Activated naive CD8-positive, alpha-beta T cell treated with anti-CD3 and anti-CD28 coated beads, Interleukin-2, amount 50 U/mL, for 16 hours (primary cell): ENCODE data around the gene FXYD4.

Experiments used
- DNase-seq: peaks from one replicate; pipeline ENCODE4 v3.0.0-alpha.2; 2020; ENCODE audit warnings: low read depth, low spot score

Gene FXYD4

DNA sequence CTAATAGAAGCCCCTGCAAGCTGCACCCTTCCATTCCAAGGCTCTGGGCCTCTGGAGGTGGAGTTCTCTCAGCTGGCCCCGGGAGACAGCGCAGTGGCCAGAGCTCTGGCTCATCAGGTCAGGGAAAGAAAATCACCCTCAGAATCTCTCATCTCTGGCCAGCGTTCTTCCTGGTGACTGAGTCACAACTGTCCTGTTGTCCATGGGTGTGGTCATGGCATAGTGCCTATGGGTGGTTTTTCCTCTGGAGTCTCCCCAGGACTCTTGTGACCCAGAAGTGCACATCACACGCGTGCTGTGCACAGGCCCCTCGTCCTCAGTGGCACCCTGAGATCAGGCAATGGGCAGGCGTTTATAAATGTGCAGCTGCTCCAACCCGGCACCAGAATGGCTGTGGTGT is 27.4 kb upstream of the FXYD4 start:
- DNase-seq, result no peak

DNA sequence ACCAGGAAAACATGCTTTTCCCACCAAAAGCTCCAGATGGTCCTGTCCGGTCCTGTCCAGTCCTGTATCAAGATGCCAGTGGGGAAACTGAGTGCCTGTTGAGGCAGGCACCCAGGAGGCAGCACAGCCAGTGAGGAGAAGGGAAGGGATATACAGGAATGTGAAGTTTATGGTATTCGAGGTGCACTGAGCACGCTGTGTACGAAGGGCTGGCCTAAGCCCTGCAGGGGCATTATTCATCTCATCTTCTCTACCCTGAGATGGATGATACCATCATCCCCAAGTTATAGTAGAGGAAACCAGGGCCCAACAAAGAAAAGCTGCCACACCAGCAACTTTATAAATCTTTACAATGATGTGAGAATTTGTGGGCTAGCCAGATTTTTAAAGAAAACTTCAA is 23.4 kb upstream of the FXYD4 start:
- no peak for DNase-seq

DNA sequence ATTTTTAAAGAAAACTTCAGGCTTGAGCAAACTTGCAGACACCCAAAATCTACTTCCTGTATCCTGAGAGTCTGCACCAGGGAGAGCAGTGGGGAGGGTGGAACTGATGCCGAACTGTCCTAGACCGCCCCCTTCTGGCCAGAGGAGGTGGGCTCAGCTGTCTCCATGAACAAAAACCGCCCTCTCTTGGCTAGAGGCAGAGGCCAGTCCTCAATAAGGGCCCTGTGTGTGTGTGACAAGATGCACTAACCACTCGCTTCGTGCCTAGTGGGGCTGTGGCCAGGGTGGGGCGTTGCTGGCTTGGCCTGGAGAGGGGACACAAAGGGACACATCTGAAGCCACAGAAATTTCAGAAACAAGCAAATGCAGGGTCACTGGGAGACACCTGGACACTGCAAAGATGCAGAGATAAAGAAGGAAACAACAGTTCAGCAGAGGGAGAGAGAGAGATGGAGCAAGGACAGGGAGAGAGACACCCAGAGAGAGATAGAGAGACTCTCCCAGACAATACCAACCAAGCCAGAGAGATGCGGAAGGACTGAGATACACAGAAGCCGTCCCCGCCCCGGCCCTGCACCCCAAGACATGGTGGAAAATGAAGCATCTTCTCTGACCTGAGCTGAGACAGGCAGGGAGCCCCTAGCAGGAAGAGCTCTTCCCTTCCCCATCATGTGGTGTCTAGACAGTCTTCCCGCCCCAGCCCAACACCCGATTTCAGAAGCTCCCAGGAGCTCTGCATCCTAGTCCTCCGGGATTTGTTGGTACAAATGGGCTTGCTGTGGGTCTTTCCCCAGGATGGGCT is 22.7 kb upstream of the FXYD4 start:
- peak; percentile 71 for DNase-seq

DNA sequence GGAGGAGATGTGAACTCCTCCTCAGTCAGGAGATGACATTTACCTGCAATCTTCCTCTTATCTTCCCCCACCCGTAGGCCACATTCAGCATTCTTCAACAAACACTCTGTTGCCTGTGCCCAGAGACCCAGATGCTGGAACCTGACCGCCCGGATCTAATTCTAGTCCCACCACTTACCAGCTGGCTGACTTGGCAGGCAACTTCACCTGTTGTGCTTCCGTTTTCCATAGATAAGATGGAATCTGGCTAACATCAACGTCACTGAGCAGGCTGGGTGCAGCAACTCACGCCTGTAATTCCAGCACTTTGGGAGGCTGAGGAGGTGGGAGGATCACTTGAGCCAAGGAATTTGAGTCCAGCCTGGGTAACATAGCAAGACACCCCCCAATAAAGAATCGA is 21.3 kb upstream of the FXYD4 start:
- no peak for DNase-seq

DNA sequence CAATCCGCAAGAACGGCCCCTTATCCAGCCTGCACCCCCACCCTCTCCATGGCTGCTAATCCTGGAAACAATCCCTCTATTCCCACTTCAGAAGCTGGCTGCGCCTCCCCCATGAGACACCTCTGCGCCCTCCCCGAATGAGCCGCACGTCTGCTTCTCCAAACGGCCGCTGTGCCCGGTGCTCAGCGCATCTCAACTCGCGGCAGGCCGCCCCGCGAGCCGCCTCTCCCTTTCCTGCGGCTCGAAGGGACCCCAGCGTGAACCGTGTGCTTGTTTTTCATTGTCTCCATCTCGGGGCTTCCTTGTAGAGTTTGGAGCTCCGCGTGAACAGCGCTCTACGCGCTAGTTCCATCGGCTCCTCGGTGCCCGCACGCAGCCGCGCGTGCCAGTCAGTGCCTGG is 20.8 kb upstream of the FXYD4 start:
- DNase-seq, result no peak

DNA sequence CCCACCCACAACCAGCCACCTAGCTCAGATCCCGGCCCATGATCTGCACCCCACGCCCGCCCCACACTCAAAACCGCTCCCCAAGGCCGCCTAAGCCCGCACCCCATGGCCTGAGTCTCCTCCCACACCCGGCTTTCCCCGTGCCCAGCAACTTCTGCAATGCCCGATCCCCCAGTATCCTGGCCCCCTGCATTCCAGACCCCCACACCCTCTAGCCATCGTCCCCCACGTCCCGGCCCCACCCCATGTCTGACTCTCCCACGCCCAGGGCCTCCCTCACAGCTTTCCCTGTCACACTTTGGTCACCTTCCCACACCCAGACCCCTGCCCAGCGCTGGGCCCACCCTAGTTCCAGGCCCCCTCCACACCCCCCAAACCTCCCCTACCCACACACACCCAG is 20.1 kb upstream of the FXYD4 start:
- DNase-seq, result no peak

DNA sequence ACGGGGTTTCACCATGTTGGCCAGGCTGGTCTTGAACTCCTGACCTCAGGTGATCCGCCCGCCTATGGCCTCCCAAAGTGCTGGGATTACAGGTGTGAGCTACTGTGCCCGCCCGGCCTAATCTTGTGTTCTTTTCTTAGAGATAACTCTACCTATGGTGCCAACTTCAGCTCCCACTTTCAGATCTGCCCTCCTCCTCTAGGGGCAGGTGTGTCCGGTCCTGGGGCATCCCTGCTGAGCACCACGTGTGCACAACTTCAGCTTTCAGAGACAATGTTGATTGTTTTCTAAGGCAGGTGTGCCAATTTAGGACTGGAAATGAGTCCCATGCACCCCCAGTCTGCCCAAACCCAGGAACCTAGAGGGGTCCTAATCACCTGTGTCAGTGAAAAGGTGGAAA is 18.5 kb upstream of the FXYD4 start:
- no peak for DNase-seq

- no peak for DNase-seq
Observed at GRCh38 chr10:43353495-43354329, 17.7 kb upstream of the FXYD4 start.

DNA sequence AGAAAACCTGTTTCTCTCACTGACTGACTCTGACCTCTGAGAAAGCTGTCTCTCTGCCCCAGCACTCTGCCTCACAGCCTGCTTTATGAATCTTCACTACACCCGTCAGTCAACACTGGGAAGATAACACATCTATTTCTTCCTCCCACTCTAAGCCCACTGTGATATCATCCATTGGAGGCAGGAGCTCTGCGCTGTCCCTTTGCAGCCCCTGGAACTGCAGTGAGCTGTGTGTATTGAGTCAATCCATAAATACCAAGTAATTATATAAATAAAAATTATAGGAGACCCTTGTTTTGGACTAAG is 17.2 kb upstream of the FXYD4 start:
- no peak for DNase-seq

- no peak for DNase-seq
Observed at GRCh38 chr10:43354879-43355380, 16.5 kb upstream of the FXYD4 start.

GRCh38 chr10:43355749-43356371 is 15.6 kb upstream of the FXYD4 start:
- DNase-seq, result no peak

DNA sequence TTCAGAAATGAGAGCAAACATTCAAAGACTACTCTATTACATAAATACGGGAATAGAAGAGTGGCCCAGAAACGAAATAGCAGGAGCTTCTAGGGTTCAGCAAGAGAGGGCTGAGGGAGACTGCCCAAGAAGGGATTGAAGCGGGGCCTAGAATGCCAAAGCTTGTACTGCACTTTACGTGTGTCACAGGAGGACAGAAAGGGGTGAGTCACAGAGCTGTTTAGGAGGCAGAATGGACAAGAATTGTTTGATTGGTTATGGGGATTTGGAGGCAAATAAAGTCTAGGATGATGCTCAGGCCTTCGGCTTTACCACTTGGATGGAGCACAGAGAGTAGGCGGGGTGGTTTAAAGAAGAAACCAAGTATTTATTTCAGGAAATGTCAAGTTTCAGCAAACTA is 11.3 kb upstream of the FXYD4 start:
- DNase-seq, result no peak

DNA sequence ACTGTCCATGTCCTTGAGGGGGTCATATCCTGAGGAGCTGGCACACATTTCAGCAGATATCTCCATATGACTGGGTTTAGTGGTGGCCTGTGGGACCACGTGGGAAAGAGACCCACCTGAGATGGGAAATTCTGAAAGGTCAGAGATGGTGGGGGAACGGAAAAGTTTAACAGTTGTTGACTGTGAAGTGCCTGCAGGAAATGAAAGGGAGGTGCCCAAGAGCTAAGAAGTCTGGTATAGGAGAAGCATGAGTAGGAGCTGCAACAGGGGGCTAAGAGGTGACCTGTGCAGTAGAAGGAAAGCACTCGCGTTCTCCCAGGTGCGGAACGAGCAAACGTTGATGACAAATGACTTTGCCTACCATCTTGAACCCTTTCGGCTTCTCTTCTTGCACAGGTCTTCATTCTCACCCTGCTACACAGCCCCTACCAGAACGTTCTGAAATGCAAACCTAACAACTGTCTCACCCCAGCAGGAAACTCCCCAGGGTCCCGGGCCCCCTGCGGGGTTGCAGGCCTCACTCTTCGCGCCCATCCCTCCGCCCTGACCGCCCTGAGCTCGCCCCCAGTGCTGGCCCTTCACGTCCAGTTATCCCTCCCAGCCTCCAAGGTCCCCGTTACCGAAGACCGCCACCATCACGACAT is 9.8 kb upstream of the FXYD4 start:
- DNase-seq, result no peak

DNA sequence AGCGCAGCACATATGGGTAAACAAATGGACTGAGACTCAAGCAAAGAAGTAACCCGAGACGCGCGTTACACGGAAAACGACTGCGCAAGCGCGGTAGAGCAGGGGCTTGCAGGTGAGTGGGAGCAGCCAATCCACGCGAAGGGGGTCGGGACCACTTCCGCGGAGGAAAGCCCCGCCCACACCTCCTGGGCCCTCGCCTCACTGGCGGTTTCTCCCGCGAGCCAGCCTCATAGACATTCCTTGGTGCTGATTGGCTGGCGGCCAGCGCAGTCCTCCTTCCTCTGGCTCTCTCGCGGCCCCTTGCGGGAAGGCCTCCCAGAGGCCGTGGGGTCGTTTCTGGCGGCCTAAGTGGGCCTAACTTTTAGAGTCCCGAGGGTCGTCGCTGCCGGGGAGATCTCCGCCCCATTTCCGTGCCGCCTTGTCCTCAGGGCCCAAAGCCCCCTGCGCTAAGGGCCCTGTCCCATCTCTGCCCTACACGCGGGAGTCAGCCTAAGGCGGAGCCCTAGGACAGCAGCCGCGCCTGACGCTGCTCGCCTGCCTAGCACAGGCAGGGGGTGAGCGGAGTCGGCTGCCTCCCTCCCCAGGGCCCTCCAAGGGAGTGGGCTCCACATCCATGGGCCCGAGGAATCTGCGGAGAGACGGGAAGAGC is 9.1 kb upstream of the FXYD4 start:
- peak; percentile 96 for DNase-seq

DNA sequence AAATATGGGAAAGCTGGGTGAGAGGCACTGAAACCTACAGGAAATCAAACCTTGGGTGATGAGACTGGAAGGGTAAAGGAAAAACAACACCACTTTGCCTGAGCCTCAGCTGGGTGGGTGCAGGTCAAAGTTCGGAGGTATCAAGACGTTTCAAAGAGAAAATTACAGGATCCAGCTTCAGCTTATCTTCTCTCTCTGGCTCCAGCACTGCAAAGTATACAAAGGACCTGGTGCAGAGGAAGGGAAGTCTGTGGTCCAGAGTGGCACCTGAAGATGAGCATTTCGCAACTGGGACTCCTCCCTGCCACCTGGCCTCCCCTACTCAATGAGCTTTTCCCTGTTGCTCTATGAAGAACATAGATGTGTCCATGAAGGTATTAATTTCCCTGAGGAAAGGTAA is 6.4 kb upstream of the FXYD4 start:
- DNase-seq, result no peak

DNA sequence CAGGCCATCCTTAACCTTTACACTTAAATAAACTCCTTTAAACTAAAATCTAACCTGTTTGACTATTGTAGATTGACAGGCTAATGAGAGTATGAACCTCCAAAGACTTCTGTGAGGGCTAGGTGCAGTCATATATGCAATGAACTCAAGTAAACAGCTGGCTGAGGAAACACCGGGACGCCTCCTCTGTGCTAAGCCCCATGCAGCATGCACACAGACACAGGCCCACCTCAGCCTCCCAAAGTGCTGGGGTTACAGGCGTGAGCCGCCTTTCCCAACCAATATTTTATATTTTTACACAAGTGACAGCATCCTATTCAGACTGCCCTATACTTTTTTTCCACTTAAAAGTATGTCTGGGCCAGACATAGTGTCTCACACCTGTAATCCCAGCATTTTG is 1.5 kb upstream of the FXYD4 start:
- no peak for DNase-seq

GRCh38 chr10:43370671-43371215 is 693 bp upstream of the FXYD4 start:
- no peak for DNase-seq

- DNase-seq, result no peak
Observed at GRCh38 chr10:43372765-43373361, 1.4 kb downstream of the FXYD4 start.

GRCh38 chr10:43373461-43373860 is 2.0 kb downstream of the FXYD4 start:
- DNase-seq, result no peak

GRCh38 chr10:43374194-43374593 is 2.8 kb downstream of the FXYD4 start:
- DNase-seq, result no peak
